GM23248 (cell line): ENCODE measurements around the gene RRP7A. TPM values are rescaled to one million over a fixed set of nuclear protein-coding genes. Genes with fewer than 3 reads are reported as not detected.
"Not testable (repeated sequence)": the region's sequence is repeated elsewhere in the genome, so short reads cannot be mapped to it uniquely, and the experiment has no call there.

Experiments
- DNase-seq: peaks from one replicate; pipeline ENCODE4 v3.0.0-alpha.2; 2015
- H2AFZ ChIP-seq: fragments of 200-600 bp; sonication (generic); 2 replicates; pipeline ENCODE4 v1.6.1; 2016; ENCODE audit warnings: antibody characterized with exemption
- H3F3A ChIP-seq: fragments of 200-600 bp; sonication (generic); 2 replicates; pipeline ENCODE4 v1.6.1; 2016; ENCODE audit warnings: mild to moderate bottlenecking, antibody characterized with exemption, mixed run types; ENCODE audit not compliant: insufficient read depth
- H3K27ac ChIP-seq: fragments of 200-600 bp; sonication (generic); 2 replicates; pipeline ENCODE4 v1.5.1; 2016; ENCODE audit warnings: mild to moderate bottlenecking
- H3K27me3 ChIP-seq: fragments of 200-600 bp; sonication (generic); replicated peaks from 2 replicates; pipeline ENCODE4 v1.6.1; 2016; ENCODE audit warnings: mild to moderate bottlenecking; ENCODE audit not compliant: insufficient read depth
- H3K36me3 ChIP-seq: fragments of 200-600 bp; sonication (generic); 2 replicates; pipeline ENCODE4 v1.6.1; 2016; ENCODE audit warnings: low read depth, mild to moderate bottlenecking
- H3K4me1 ChIP-seq: fragments of 200-600 bp; sonication (generic); 2 replicates; pipeline ENCODE4 v1.6.1; 2016; ENCODE audit warnings: mild to moderate bottlenecking; ENCODE audit not compliant: insufficient read depth
- H3K4me2 ChIP-seq: fragments of 200-600 bp; sonication (generic); one replicate; pipeline ENCODE4 v1.6.1; 2016; ENCODE audit warnings: mild to moderate bottlenecking; ENCODE audit not compliant: unreplicated experiment
- H3K4me3 ChIP-seq: fragments of 200-600 bp; sonication (generic); 2 replicates; pipeline ENCODE4 v1.5.1; 2016; ENCODE audit warnings: mild to moderate bottlenecking
- H3K79me2 ChIP-seq: fragments of 200-600 bp; sonication (generic); 2 replicates; pipeline ENCODE4 v1.6.1; 2016; ENCODE audit warnings: mild to moderate bottlenecking; ENCODE audit not compliant: insufficient read depth
- H3K9ac ChIP-seq: fragments of 200-600 bp; sonication (generic); 2 replicates; pipeline ENCODE4 v1.6.1; 2016; ENCODE audit warnings: mild to moderate bottlenecking
- H3K9me2 ChIP-seq: fragments of 200-600 bp; sonication (generic); 2 replicates; pipeline ENCODE4 v1.6.1; 2016; ENCODE audit warnings: mixed run types, mild to moderate bottlenecking, moderate library complexity; ENCODE audit not compliant: insufficient read depth
- H3K9me3 ChIP-seq: fragments of 200-600 bp; sonication (generic); one replicate; pipeline ENCODE4 v1.6.1; 2017; ENCODE audit warnings: low read depth
- H4K20me1 ChIP-seq: fragments of 200-600 bp; sonication (generic); 2 replicates; pipeline ENCODE4 v1.6.0; 2016; ENCODE audit not compliant: insufficient read depth
- EZH2 ChIP-seq: fragments of 200-600 bp; sonication (generic); IDR thresholded peaks from 2 replicates; pipeline ENCODE4 v1.6.1; 2018; ENCODE audit warnings: antibody characterized with exemption, mild to moderate bottlenecking; ENCODE audit not compliant: insufficient read depth, poor library complexity, severe bottlenecking
- EZH2phosphoT487 ChIP-seq: fragments of 200-600 bp; sonication (generic); IDR thresholded peaks from 2 replicates; pipeline ENCODE4 v1.6.1; 2018; ENCODE audit warnings: antibody characterized with exemption, moderate library complexity, mild to moderate bottlenecking, low read depth; ENCODE audit not compliant: insufficient read depth
- WGBS, 2 experiments: methylation state at CpG; one replicate each; pipeline ENCODE4 v1.1.6; 2015 to 2017; ENCODE audit warnings: low lambda C conversion rate in 2 of 2, low coverage in 1 of 2; ENCODE audit errors: missing lambda C conversion rate in 2 of 2; 5-methylcytosine and 5-hydroxymethylcytosine counted together
- in situ Hi-C: fragments of 300-500 bp; cut with MboI; formaldehyde crosslinking; loops from 2 replicates; pipeline ENCODE4 v1.15.0; 2020
- polyA plus RNA-seq: library from polyadenylated mRNA; unstranded; fragments of >200 nt; fragmentation: Nextera tagmentation; extraction: Ambion mirVana; gene quantifications from 2 replicates; pipeline ENCODE4 v1.2.1, GENCODE V29; 2016
- total RNA-seq: library from RNA; depleted of rRNA; stranded (reverse); fragments of >200 nt; shearing (Covaris generic); gene quantifications from 2 replicates; pipeline ENCODE4 v1.2.3, GENCODE V29; 2014

The RRP7A gene
- total and polyA plus RNA-seq, 2 experiments from 2014 or later = 31.7 to 48.2 TPM

DNA sequence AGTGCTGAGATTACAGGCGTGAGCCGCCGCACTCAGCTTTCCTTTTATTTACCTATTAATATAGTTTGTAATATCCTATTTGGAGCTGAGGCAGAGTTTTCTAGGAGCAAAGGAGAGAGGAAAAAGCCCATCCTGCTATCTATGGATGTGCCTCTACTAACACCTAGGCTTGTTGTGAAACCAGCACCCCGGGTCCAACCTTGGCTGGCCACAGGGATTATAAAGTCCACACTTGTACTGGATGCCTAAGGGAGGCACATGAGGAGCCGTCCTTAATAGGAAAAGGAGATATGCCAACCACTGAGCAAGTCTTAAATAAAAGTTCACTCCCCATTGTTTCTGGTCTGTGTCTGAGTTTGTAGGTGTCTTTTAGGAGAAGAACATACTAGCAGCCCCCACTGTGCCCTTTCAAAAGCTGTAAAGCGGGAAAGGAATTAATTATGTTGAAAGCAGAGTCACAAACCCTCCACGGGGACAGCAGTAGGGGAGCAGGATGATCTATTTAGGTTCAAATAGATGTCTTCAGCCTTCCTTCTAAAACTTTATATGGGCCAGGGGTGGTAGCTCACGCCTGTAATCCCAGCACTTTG lies 29.3 kb downstream of the RRP7A start:
- WGBS, 2 experiments = 44 to 45% methylated on average over 8 of the region's 8 CpGs
- no peak for TF ChIP-seq EZH2
- no peak for TF ChIP-seq EZH2phosphoT487
- Histone ChIP-seq H3F3A (no peaks in the 10 kb centered on the region), H3K27ac (no peak overlapping the region), H3K79me2 (no peaks in the 10 kb centered on the region), H3K4me2 (no peak overlapping the region), H3K9me2 (no peaks in the 10 kb centered on the region), H2AFZ (no peak overlapping the region), H3K9me3 (no peaks in the 10 kb centered on the region), H3K4me3 (no peak overlapping the region), H3K27me3 (peaks cover 14% of the 10 kb centered on the region), H3K36me3 (no peaks in the 10 kb centered on the region), H3K9ac (no peak overlapping the region), H3K4me1 (no peaks in the 10 kb centered on the region), H4K20me1 (no peaks in the 10 kb centered on the region)
- no peak for DNase-seq
- in situ Hi-C loops = no loop called here

DNA sequence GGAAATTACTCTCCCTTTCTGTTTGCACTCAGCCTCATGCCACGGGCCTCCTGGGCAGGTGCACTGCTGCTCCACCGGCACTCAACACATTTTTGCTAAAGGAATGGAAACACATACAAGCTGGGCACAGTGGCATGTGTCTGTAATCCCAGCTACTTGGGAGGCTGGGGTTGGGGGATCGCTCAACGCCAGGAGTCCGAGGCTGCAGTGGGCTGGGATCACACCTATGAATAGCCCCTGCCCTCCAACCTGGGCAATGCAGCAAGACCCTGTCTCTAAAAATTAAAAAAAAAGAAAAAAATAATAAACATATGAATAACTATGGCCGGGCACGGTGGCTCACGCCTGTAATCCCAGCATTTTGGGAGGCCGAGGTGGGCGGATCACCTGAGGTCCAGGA lies 30.6 kb downstream of the RRP7A start:
- WGBS, 2 experiments = 80 to 89% methylated on average over 10 of the region's 10 CpGs
- no peak overlapping the region for H2AFZ ChIP-seq
- H3K27ac ChIP-seq = no peak overlapping the region
- no peaks in the 10 kb centered on the region for H3K9me2 ChIP-seq
- H3K9me3 ChIP-seq = no peaks in the 10 kb centered on the region
- no peak overlapping the region for H3K4me3 ChIP-seq
- no peak overlapping the region for H3K9ac ChIP-seq
- no peaks in the 10 kb centered on the region for H3F3A ChIP-seq
- no peak for DNase-seq
- H3K36me3 ChIP-seq = no peaks in the 10 kb centered on the region
- H4K20me1 ChIP-seq = no peaks in the 10 kb centered on the region
- no peak for TF ChIP-seq EZH2
- TF ChIP-seq EZH2phosphoT487 = no peak
- in situ Hi-C loops = no loop called here
- H3K27me3 ChIP-seq = peaks cover 17% of the 10 kb centered on the region
- H3K4me1 ChIP-seq = no peaks in the 10 kb centered on the region
- no peaks in the 10 kb centered on the region for H3K79me2 ChIP-seq
- no peak overlapping the region for H3K4me2 ChIP-seq

DNA sequence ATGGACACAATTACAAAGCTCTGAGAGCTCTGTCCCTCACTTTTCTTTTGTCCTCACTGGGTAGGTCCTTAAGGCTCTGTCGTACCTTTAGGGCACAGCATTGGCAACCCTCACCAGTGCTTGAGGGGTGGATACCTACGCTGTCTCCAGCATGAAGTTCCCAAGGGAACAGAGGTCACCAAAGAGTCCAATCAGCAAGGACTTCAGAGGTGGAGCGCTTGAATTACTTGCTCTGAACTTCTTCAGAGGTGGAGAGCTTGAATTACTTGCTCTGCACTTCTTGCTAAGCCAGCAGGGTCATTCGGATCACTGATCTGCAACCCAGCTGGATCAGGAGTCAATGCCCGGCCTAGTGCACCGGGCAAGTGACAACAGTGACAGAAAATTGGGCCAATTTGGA lies 35.1 kb downstream of the RRP7A start:
- H2AFZ ChIP-seq = no peak overlapping the region
- H3K4me2 ChIP-seq = no peak overlapping the region
- H3K9me2 ChIP-seq = no peaks in the 10 kb centered on the region
- H3K9me3 ChIP-seq = no peaks in the 10 kb centered on the region
- H3K36me3 ChIP-seq = no peaks in the 10 kb centered on the region
- no peak for DNase-seq
- no peaks in the 10 kb centered on the region for H4K20me1 ChIP-seq
- H3K4me1 ChIP-seq = no peaks in the 10 kb centered on the region
- H3K4me3 ChIP-seq = no peak overlapping the region
- in situ Hi-C loops = no loop called here
- no peak for TF ChIP-seq EZH2phosphoT487
- no peak for TF ChIP-seq EZH2
- 33 to 42% methylated on average over 6 of the region's 6 CpGs for WGBS, 2 experiments
- peaks cover 9% of the 10 kb centered on the region for H3K27me3 ChIP-seq
- no peaks in the 10 kb centered on the region for H3K79me2 ChIP-seq
- no peak overlapping the region for H3K27ac ChIP-seq
- H3K9ac ChIP-seq = no peak overlapping the region
- no peaks in the 10 kb centered on the region for H3F3A ChIP-seq

DNA sequence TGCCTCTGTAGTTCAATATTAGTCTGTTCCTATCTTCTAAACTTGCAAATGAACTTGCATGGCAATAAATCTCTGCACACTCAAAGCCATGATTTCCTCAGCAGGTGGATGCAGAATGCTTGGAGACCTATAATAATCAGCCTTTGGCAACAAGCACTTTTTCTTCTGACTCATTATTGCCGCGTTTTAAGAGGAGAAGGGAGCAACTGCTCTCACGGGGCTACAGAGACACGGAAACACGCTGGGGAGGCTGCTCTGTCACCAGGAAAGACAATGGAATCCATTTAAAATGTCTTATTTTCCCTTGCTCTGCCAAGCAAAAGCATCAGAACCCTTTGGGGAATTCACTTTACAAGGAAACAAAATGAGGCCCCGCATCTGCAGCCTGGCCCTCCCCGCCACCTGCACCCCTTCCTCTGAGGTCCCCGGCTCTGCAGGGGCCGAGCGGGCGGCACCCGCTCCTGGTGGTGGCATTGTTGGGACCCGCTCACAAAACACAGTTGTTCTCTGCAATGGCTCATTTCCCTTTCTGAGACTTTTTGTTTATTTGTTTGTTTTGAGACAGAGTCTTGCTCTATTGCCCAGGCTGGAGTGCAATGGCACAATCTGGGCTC lies 35.9 kb downstream of the RRP7A start:
- H3K9me3 ChIP-seq, H3K36me3 ChIP-seq, H3K4me3 ChIP-seq, H3K4me2 ChIP-seq, in situ Hi-C loops, H3K9ac ChIP-seq, H3K4me1 ChIP-seq, H2AFZ ChIP-seq, H4K20me1 ChIP-seq, H3K9me2 ChIP-seq, H3F3A ChIP-seq, H3K27me3 ChIP-seq, DNase-seq, H3K79me2 ChIP-seq, H3K27ac ChIP-seq: not testable (repeated sequence)
- WGBS, 2 experiments = 100% methylated on average over 1 of the region's 13 CpGs; no CpG with 5 or more reads in 1 of the 2 experiments
